ENCODE measurements around the gene ALLC.

ALLC gene

GRCh38 chr2:3725458-3726250, 67.7 kb downstream of the ALLC start:
- Histone ChIP-seq H3K4me3 (ENCODE audit: low read depth in 1 of 2, low read length in 2 of 2) (no peak overlapping the region), H3K9me3 (ENCODE audit: insufficient read depth, low read length, severe bottlenecking) (no peaks in the 10 kb centered on the region), H3K4me1 (ENCODE audit: insufficient read depth, low read length) (no peaks in the 10 kb centered on the region), H3K27ac (ENCODE audit: low read length) (no peak overlapping the region), H3K27me3 (ENCODE audit: insufficient read depth, low read length, poor library complexity) (peaks cover 2% of the 10 kb centered on the region), H4K20me1 (ENCODE audit: insufficient read depth, low read length) (peaks cover 3% of the 10 kb centered on the region; the same call in 1 of the 2 replicates), H3K4me2 (ENCODE audit: insufficient read depth, low read length) (no peak overlapping the region), H2AFZ (ENCODE audit: low read depth, low read length) (no peak overlapping the region), H3K36me3 (ENCODE audit: insufficient read depth, low read length) (no peaks in the 10 kb centered on the region), H3K79me2 (ENCODE audit: insufficient read depth, low read length) (no peaks in the 10 kb centered on the region), H3K9ac (ENCODE audit: low read depth, low read length) (no peak overlapping the region)
- no peak for ATAC-seq (ENCODE audit: insufficient read depth, low read depth)
- no peak for TF ChIP-seq CTCF (IDR thresholded peaks at IDR 0.05; ENCODE audit: borderline replicate concordance, extremely low read depth, low read length, poor library complexity, severe bottlenecking)
- no peak for TF ChIP-seq EZH2 (IDR thresholded peaks at IDR 0.05; ENCODE audit: borderline replicate concordance, low read depth, low read length, severe bottlenecking)
- DNase-seq: no peak

GRCh38 chr2:3726511-3726910, 68.5 kb downstream of the ALLC start:
- DNase-seq (no peak), ATAC-seq (ENCODE audit: insufficient read depth, low read depth) (no peak)
- Histone ChIP-seq H3K27me3 (ENCODE audit: insufficient read depth, low read length, poor library complexity) (peaks cover 2% of the 10 kb centered on the region), H4K20me1 (ENCODE audit: insufficient read depth, low read length) (peaks cover 3% of the 10 kb centered on the region; the same call in 1 of the 2 replicates), H3K4me1 (ENCODE audit: insufficient read depth, low read length) (no peaks in the 10 kb centered on the region), H3K27ac (ENCODE audit: low read length) (no peak overlapping the region), H3K9me3 (ENCODE audit: insufficient read depth, low read length, severe bottlenecking) (no peaks in the 10 kb centered on the region), H3K79me2 (ENCODE audit: insufficient read depth, low read length) (no peaks in the 10 kb centered on the region), H3K4me3 (ENCODE audit: low read depth in 1 of 2, low read length in 2 of 2) (no peak overlapping the region), H3K36me3 (ENCODE audit: insufficient read depth, low read length) (no peaks in the 10 kb centered on the region), H3K9ac (ENCODE audit: low read depth, low read length) (no peak overlapping the region), H3K4me2 (ENCODE audit: insufficient read depth, low read length) (no peak overlapping the region), H2AFZ (ENCODE audit: low read depth, low read length) (no peak overlapping the region)
- no peak for TF ChIP-seq CTCF (IDR thresholded peaks at IDR 0.05; ENCODE audit: borderline replicate concordance, extremely low read depth, low read length, poor library complexity, severe bottlenecking)
- TF ChIP-seq EZH2 (IDR thresholded peaks at IDR 0.05; ENCODE audit: borderline replicate concordance, low read depth, low read length, severe bottlenecking): no peak

- no peak overlapping the region for H3K9ac ChIP-seq (ENCODE audit: low read depth, low read length)
- no peak for DNase-seq
- H3K4me1 ChIP-seq (ENCODE audit: insufficient read depth, low read length): no peaks in the 10 kb centered on the region
- H3K4me3 ChIP-seq (ENCODE audit: low read depth in 1 of 2, low read length in 2 of 2): no peak overlapping the region
- TF ChIP-seq CTCF (IDR thresholded peaks at IDR 0.05; ENCODE audit: borderline replicate concordance, extremely low read depth, low read length, poor library complexity, severe bottlenecking) (no peak), EZH2 (IDR thresholded peaks at IDR 0.05; ENCODE audit: borderline replicate concordance, low read depth, low read length, severe bottlenecking) (no peak)
- no peak for ATAC-seq (ENCODE audit: insufficient read depth, low read depth)
- no peak overlapping the region for H3K4me2 ChIP-seq (ENCODE audit: insufficient read depth, low read length)
- H3K36me3 ChIP-seq (ENCODE audit: insufficient read depth, low read length): no peaks in the 10 kb centered on the region
- no peaks in the 10 kb centered on the region for H3K9me3 ChIP-seq (ENCODE audit: insufficient read depth, low read length, severe bottlenecking)
- H2AFZ ChIP-seq (ENCODE audit: low read depth, low read length): no peak overlapping the region
- H3K27me3 ChIP-seq (ENCODE audit: insufficient read depth, low read length, poor library complexity): peaks cover 2% of the 10 kb centered on the region
- H4K20me1 ChIP-seq (ENCODE audit: insufficient read depth, low read length): peaks cover 3% of the 10 kb centered on the region; the same call in 1 of the 2 replicates
- H3K27ac ChIP-seq (ENCODE audit: low read length): no peak overlapping the region
- no peaks in the 10 kb centered on the region for H3K79me2 ChIP-seq (ENCODE audit: insufficient read depth, low read length)
Observed at GRCh38 chr2:3727397-3728045, 69.5 kb downstream of the ALLC start.
